Kidney (tissue), 14 donors: Measurements from ENCODE around the gene MEGF11. TPM values are rescaled to one million over a fixed set of nuclear protein-coding genes. Genes with fewer than 3 reads are reported as not detected.

Experiments used
- DNase-seq, 5 donors: peaks; one replicate each; pipeline ENCODE4 v3.0.0-alpha.2; 2013 to 2020
- FAIRE-seq: peaks from 2 replicates; lab custom pipeline; 2012; peaks lifted over from hg19 to GRCh38; lab: Jason Lieb, UNC
- H3K27ac ChIP-seq, 2 donors: one replicate each; pipeline ENCODE4 v1.7.0; 2013; ENCODE audit warnings: low read depth in 2 of 2, low read length in 2 of 2, inconsistent platforms in 1 of 2
- H3K27me3 ChIP-seq: one replicate; pipeline ENCODE4 v1.7.1; 2013; ENCODE audit warnings: low read length, inconsistent platforms; ENCODE audit not compliant: control insufficient read depth, insufficient read depth
- H3K36me3 ChIP-seq, 3 donors: one replicate each; pipeline versions ENCODE4 v1.7.0 to v1.7.1; 2013; ENCODE audit warnings: low read length in 3 of 3, control low read depth in 1 of 3, inconsistent platforms in 1 of 3; ENCODE audit not compliant: insufficient read depth in 3 of 3, control insufficient read depth in 2 of 3
- H3K4me1 ChIP-seq, 3 donors: one replicate each; pipeline versions ENCODE4 v1.7.0 to v1.7.1; 2013; ENCODE audit warnings: low read length in 3 of 3, inconsistent platforms in 1 of 3, low read depth in 1 of 3; ENCODE audit not compliant: control insufficient read depth in 2 of 3, insufficient read depth in 2 of 3
- H3K4me3 ChIP-seq, 3 donors: one replicate each; pipeline versions ENCODE4 v1.7.0 to v1.8.1; 2013; ENCODE audit warnings: low read length in 3 of 3, control low read depth in 1 of 3, inconsistent platforms in 1 of 3
- H3K9ac ChIP-seq, 3 donors: one replicate each; pipeline versions ENCODE4 v1.7.0 to v1.7.1; 2013; ENCODE audit warnings: low read length in 3 of 3, control low read depth in 1 of 3, inconsistent platforms in 1 of 3
- H3K9me3 ChIP-seq, 3 donors: one replicate each; pipeline versions ENCODE4 v1.7.0 to v1.7.1; 2013; ENCODE audit warnings: low read length in 3 of 3, control low read depth in 1 of 3, inconsistent platforms in 1 of 3; ENCODE audit not compliant: control insufficient read depth in 2 of 3, insufficient read depth in 1 of 3
- intact Hi-C: fragments of 100-400 bp; cut with DNase I; formaldehyde crosslinking; loops from one replicate; pipeline ENCODE4 v1.11.1; 2022
- polyA plus RNA-seq: library from polyadenylated mRNA; stranded (reverse); fragments of 350-450 nt; fragmentation: Illumina TruSeq; extraction: RNeasy Lipid Tissue Mini Kit (QIAGEN cat#74804); gene quantifications from one replicate; pipeline ENCODE4 v1.2.3, GENCODE V29; 2014; ENCODE audit warnings: low read depth, low replicate concordance; ENCODE audit not compliant: insufficient read depth
- total RNA-seq: library from RNA; stranded (reverse); fragmentation: NEBNext Ultra II Directional; extraction: Animal tissue kit (Norgen Biotek cat#: 25700); gene quantifications from one replicate; pipeline ENCODE4 v1.2.1, GENCODE V29; 2021
- TF ChIP-seq, protein P1 (sequence below): IDR thresholded peaks from 3 replicates; pipeline ENCODE4 v1.5.1; 2012; ENCODE audit warnings: mild to moderate bottlenecking, moderate library complexity, borderline replicate concordance; ENCODE audit not compliant: insufficient read depth; ENCODE audit errors: extremely low read depth
- donor health status: control.
- donor health status: control.
- donor health status: control.
- donor health status: control.
- donor health status: control.
- donor health status: DM: yes; HTN: yes; CAD: no.
- donor health status: Normal renal cell carcinoma (clear cell type).

The MEGF11 gene
- total and polyA plus RNA-seq, 2 donors from 2014 or later: 10.4 to 41.8 TPM

DNA sequence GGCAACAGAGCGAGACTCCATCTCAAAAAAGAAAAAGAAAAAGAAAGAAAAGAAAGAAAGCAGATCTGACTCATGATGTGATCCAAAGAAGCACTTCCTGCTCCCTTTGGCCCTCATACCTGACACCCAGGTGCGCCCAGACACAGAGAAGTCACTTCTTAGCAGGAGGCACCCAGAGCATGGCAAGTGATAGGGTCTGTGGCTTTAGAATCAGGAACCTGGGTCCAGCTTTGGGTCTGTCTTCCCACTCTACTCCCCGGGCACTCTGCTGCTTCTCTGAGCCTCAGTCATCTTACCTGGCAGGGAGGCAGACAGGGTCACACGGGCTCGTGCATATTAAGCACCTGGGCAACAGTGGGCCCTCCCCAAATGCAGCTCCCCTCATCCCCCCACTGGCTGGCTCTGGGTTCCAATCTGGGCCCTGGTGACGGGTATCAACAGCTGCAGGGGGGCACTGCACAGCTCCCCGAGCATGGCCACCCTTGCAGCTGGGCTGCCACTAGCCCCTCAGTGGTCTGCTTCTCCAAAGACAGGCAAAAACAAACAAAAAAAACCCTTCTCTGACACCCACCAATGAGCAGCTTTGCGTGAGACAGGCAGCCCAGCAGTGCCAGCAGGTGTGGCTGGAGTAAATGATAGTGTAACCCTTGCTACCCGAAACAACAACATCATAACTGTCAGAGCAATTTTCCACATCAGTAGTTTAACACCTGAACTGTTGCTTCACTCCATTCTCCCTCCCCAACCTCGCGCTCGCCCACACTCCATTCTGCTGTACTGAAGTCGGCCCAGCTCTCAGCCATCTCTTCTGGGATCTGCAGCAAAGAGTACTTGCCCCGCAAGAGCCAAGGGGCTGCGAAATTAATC lies 99.8 kb downstream of the MEGF11 start:
- H3K9me3 ChIP-seq: no peaks in the 10 kb centered on the region
- no peaks in the 10 kb centered on the region for H3K27me3 ChIP-seq
- H3K4me3 ChIP-seq: no peak overlapping the region
- no peaks in the 10 kb centered on the region for H3K4me1 ChIP-seq
- H3K9ac ChIP-seq: no peak overlapping the region
- no peaks in the 10 kb centered on the region for H3K36me3 ChIP-seq
- no peak overlapping the region for H3K27ac ChIP-seq
- intact Hi-C loops: no loop called here
- peak in 4 of 5 donors; percentile 58 to 86 (median 72) for DNase-seq
- TF ChIP-seq, protein P1, sequence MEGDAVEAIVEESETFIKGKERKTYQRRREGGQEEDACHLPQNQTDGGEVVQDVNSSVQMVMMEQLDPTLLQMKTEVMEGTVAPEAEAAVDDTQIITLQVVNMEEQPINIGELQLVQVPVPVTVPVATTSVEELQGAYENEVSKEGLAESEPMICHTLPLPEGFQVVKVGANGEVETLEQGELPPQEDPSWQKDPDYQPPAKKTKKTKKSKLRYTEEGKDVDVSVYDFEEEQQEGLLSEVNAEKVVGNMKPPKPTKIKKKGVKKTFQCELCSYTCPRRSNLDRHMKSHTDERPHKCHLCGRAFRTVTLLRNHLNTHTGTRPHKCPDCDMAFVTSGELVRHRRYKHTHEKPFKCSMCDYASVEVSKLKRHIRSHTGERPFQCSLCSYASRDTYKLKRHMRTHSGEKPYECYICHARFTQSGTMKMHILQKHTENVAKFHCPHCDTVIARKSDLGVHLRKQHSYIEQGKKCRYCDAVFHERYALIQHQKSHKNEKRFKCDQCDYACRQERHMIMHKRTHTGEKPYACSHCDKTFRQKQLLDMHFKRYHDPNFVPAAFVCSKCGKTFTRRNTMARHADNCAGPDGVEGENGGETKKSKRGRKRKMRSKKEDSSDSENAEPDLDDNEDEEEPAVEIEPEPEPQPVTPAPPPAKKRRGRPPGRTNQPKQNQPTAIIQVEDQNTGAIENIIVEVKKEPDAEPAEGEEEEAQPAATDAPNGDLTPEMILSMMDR: no peak
- FAIRE-seq: no peak

DNA sequence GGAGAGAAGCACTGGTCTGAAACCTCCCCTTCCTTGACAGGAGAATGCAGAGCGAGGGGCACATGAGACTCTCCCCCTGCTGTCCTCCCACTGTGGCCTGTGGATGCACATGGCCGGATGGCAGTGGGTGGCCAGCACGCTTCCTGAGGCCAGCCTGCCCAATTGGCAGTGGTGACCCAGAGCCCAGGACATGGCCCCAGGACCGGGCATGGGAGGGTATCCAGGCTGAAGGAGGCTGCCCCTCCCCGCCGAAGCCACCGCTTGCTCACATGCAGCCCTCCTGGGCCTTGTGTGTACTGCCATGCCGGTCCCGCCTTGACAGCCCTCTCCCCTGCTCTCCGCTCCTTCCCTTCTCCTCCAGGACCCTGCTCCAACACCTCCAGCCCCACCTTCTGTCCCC lies 100.9 kb downstream of the MEGF11 start:
- intact Hi-C loops: no loop called here
- FAIRE-seq: no peak

DNA sequence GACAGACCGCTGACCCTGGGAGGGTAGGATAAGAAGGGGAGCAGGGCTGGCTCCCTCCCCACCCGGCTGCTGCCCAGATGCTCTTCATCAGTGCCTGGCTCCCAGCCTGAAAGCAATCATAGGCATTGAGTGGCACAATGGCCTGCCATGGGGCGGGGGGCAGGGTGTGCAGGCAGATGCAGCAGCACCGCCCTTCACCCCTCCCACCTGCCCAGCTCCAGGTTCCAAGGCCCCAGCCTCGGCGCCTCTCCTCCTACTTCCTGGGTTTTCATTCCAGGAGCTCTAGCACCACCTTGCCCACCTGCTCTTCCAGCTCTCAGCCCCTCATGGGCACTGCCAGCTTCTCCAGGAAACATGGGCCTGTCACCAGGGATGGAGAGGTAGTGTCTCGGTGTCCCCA lies 101.7 kb downstream of the MEGF11 start:
- H3K9ac ChIP-seq: no peak overlapping the region
- no peak for FAIRE-seq
- no peaks in the 10 kb centered on the region for H3K36me3 ChIP-seq
- peak in 1 of 5 donors; percentile 42 for DNase-seq
- no peaks in the 10 kb centered on the region for H3K4me1 ChIP-seq
- no peaks in the 10 kb centered on the region for H3K9me3 ChIP-seq
- no peak overlapping the region for H3K4me3 ChIP-seq
- intact Hi-C loops: no loop called here
- H3K27ac ChIP-seq: no peak overlapping the region
- TF ChIP-seq, protein P1: no peak
- H3K27me3 ChIP-seq: no peaks in the 10 kb centered on the region

More for the DNA sequence above, 100.9 kb downstream of the MEGF11 start:
- DNase-seq: no peak
- TF ChIP-seq, protein P1: no peak
- no peaks in the 10 kb centered on the region for H3K9me3 ChIP-seq
- no peak overlapping the region for H3K4me3 ChIP-seq
- H3K9ac ChIP-seq: no peak overlapping the region
- H3K27ac ChIP-seq: no peak overlapping the region
- H3K4me1 ChIP-seq: no peaks in the 10 kb centered on the region
- no peaks in the 10 kb centered on the region for H3K36me3 ChIP-seq
- no peaks in the 10 kb centered on the region for H3K27me3 ChIP-seq
